K562 (cell line): ENCODE data around the gene LPCAT1.

ENCODE experiments used
- CCAR2 ChIP-seq: fragments of 200-400 bp; formaldehyde crosslinking; IDR thresholded peaks from 2 replicates; pipeline ENCODE4 v1.6.1; 2017; ENCODE audit warnings: mild to moderate bottlenecking, low read depth, low read length
- CHD1 ChIP-seq: fragments of 200-600 bp; sonication (generic); IDR thresholded peaks from one replicate; pipeline ENCODE4 v1.6.1; 2012; ENCODE audit warnings: mild to moderate bottlenecking, moderate library complexity, low read length, inconsistent platforms
- EZH2 ChIP-seq: IDR thresholded peaks from 2 replicates; pipeline ENCODE4 v1.6.1; 2012; ENCODE audit warnings: low read depth, mild to moderate bottlenecking, inconsistent platforms, low read length, borderline replicate concordance
- MCM2 ChIP-seq: fragments of 450-650 bp; IDR thresholded peaks from 2 replicates; pipeline ENCODE4 v1.6.1; 2017; ENCODE audit warnings: low read depth, mild to moderate bottlenecking
- NFYB ChIP-seq: IDR thresholded peaks from 2 replicates; pipeline ENCODE4 v1.6.1; 2011; ENCODE audit warnings: mild to moderate bottlenecking, moderate library complexity; ENCODE audit not compliant: insufficient read length; ENCODE audit errors: extremely low read depth
- POLR2A ChIP-seq: fragments of 450-650 bp; conservative IDR thresholded peaks from 2 replicates; pipeline ENCODE4 v1.6.1; 2016
- RAD21 ChIP-seq, 2 experiments: fragments of 250-450 bp in 1 of 2; fragments of 450-650 bp in 1 of 2; sonication (Bioruptor Pico) in 1 of 2; formaldehyde crosslinking in 1 of 2; IDR thresholded peaks in 1 of 2; conservative IDR thresholded peaks in 1 of 2; 2 replicates each; pipeline versions ENCODE4 v1.4.0 to v1.8.0; 2020 to 2022; ENCODE audit warnings: mild to moderate bottlenecking in 2 of 2, moderate library complexity in 1 of 2
- RBBP5 ChIP-seq: fragments of 200-600 bp; sonication (generic); IDR thresholded peaks from 2 replicates; pipeline ENCODE4 v1.6.1; 2012; ENCODE audit warnings: borderline replicate concordance, mild to moderate bottlenecking, low read length, control low read depth, inconsistent platforms; ENCODE audit not compliant: insufficient read depth, poor library complexity, severe bottlenecking
- RBFOX2 ChIP-seq: fragments of 200-400 bp; formaldehyde crosslinking; IDR thresholded peaks from 2 replicates; pipeline ENCODE4 v1.6.1; 2017; ENCODE audit warnings: low read depth, mild to moderate bottlenecking, low read length, moderate library complexity
- RNF2 ChIP-seq: sonication (generic); IDR thresholded peaks from 2 replicates; pipeline ENCODE4 v1.6.1; 2016
- SP1 ChIP-seq: sonication (generic); formaldehyde crosslinking; IDR thresholded peaks from 2 replicates; pipeline ENCODE4 v1.8.1; 2022; ENCODE audit warnings: mild to moderate bottlenecking, missing genetic modification reagents
- TBL1XR1 ChIP-seq, 2 experiments: IDR thresholded peaks; 2 replicates each; pipeline ENCODE4 v1.6.1; 2012; ENCODE audit warnings: improper control_type of control experiment in 2 of 2, low read length in 2 of 2, mild to moderate bottlenecking in 1 of 2
- ZNF232 ChIP-seq: sonication (generic); formaldehyde crosslinking; IDR thresholded peaks from 2 replicates; pipeline ENCODE4 v1.8.0; 2022; ENCODE audit warnings: mild to moderate bottlenecking, missing genetic modification reagents
- TF ChIP-seq, protein P1 (sequence below): fragments of 250-450 bp; sonication (Bioruptor Pico); IDR thresholded peaks from 2 replicates; pipeline ENCODE4 v1.5.0; 2021

DNA sequence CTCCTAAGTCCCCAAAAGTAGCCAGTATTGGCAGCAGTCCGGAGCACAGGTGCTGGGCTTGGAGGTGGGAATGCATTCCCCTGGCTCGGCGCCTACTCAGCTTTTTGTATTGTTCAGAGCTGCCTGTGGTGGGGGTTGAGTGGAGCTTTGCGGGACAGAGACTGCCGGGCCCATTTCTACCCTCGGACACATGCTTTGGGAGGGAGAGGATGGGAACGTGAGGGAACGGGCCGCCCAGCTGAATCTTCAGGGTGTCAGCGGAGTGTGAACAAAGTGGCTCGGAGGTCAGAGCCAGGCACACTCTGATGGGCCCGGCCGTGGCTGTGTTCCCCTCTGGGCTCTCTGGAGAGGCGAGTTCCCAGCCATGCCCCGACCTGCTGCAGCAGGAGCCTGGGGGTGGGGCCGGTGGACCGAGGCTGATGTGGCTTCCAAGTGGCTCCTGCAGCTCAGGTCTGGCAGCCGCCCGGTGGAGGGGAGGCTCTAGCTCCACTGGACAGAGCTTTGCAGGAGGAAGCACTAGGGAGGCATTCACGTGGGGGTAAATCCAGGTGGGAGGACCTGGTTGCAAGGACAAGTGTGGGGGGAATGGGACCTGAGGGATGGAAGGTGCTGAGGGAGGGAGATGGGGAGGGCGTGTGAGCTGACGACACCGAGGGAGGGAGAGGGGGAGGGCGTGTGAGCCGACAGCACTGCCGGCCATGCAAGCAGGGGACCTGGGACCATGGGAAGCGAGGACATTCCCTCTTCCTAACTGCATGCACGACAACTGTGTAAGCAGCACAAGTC is 47.4 kb downstream of the LPCAT1 start:
- TF ChIP-seq MCM2 (no peak), TBL1XR1 (IDR thresholded peaks at IDR 0.05; ENCODE audit: low read length in 2 of 2) (no peak), ZNF232 (CRISPR knock-in tag) (no peak), EZH2 (no peak), POLR2A (no peak), CCAR2 (no peak), CHD1 (no peak), RBFOX2 (no peak), NFYB (no peak), RNF2 (no peak), RAD21 (CRISPR knock-in tag; conservative IDR thresholded peaks at IDR 0.05 in 1 of 2, IDR thresholded peaks at IDR 0.05 in 1 of 2) (no peak), RBBP5 (no peak), SP1 (CRISPR knock-in tag) (no peak)
- TF ChIP-seq, protein P1, sequence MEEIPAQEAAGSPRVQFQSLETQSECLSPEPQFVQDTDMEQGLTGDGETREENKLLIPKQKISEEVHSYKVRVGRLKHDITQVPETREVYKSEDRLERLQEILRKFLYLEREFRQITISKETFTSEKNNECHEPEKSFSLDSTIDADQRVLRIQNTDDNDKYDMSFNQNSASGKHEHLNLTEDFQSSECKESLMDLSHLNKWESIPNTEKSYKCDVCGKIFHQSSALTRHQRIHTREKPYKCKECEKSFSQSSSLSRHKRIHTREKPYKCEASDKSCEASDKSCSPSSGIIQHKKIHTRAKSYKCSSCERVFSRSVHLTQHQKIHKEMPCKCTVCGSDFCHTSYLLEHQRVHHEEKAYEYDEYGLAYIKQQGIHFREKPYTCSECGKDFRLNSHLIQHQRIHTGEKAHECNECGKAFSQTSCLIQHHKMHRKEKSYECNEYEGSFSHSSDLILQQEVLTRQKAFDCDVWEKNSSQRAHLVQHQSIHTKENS (CRISPR knock-in tag): no peak
